ENCODE results near the gene SRC. TPM values are rescaled to one million over a fixed set of nuclear protein-coding genes. Genes with fewer than 3 reads are reported as not detected.

SRC gene
- total RNA-seq, 3 donors from 2014 or later, result 111 to 155 (median 132) TPM

DNA sequence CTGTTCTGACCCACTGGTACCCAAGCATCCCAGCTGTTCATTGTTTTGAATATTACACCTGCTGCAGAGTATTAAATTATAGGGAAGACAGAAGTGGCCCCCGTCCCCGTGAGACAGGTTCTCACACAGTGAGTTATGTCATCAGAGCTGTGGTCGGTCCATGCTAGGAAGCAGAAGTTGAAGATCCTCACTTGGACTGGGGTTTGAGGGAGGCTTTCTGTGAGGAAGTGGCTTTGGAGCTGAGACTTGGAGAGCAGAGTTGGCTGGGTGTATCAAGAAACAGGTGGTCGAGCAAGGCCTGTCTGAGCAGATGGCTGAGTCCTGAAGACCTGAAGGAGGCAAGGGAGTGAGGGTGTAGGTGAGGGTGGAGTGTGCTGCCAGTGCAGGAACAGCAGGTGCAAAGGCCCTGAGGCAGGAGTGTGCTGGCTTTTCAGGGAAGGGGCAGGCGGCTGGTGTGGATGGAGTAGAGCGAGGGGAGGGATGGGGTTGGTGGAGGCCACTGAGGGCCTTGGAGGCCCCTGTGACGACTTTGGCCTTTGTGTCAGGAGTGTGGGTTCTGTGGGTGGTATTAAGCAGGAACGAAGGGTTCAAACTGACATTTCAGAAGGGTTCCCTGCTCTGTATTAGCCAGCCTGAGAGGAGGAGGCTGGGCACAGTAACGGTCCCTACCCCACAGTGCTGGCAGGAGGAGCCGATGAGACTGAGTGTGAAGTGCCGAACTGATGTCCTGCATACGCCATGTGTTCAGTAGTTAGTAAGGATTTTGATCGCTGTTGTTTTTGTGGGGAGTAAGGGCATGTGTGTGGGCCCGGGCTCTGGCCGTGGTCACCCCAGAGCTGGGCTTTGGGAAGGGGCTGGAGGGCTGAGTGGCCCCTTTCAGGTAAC lies 11.8 kb downstream of the SRC start:
- Histone ChIP-seq H3K4me3 (no peak overlapping the region), H3K9me3 (no peaks in the 10 kb centered on the region), H3K4me1 (ENCODE audit: low read depth) (peaks cover 16% of the 10 kb centered on the region), H3K36me3 (ENCODE audit: low read depth) (no peaks in the 10 kb centered on the region)
- ATAC-seq, result no peak
- TF ChIP-seq, protein P1, sequence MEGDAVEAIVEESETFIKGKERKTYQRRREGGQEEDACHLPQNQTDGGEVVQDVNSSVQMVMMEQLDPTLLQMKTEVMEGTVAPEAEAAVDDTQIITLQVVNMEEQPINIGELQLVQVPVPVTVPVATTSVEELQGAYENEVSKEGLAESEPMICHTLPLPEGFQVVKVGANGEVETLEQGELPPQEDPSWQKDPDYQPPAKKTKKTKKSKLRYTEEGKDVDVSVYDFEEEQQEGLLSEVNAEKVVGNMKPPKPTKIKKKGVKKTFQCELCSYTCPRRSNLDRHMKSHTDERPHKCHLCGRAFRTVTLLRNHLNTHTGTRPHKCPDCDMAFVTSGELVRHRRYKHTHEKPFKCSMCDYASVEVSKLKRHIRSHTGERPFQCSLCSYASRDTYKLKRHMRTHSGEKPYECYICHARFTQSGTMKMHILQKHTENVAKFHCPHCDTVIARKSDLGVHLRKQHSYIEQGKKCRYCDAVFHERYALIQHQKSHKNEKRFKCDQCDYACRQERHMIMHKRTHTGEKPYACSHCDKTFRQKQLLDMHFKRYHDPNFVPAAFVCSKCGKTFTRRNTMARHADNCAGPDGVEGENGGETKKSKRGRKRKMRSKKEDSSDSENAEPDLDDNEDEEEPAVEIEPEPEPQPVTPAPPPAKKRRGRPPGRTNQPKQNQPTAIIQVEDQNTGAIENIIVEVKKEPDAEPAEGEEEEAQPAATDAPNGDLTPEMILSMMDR (IDR thresholded peaks at IDR 0.05), result no peak
- intact Hi-C loops (cut with DNase I, micrococcal nuclease), result no loop called here
- no peak for DNase-seq

DNA sequence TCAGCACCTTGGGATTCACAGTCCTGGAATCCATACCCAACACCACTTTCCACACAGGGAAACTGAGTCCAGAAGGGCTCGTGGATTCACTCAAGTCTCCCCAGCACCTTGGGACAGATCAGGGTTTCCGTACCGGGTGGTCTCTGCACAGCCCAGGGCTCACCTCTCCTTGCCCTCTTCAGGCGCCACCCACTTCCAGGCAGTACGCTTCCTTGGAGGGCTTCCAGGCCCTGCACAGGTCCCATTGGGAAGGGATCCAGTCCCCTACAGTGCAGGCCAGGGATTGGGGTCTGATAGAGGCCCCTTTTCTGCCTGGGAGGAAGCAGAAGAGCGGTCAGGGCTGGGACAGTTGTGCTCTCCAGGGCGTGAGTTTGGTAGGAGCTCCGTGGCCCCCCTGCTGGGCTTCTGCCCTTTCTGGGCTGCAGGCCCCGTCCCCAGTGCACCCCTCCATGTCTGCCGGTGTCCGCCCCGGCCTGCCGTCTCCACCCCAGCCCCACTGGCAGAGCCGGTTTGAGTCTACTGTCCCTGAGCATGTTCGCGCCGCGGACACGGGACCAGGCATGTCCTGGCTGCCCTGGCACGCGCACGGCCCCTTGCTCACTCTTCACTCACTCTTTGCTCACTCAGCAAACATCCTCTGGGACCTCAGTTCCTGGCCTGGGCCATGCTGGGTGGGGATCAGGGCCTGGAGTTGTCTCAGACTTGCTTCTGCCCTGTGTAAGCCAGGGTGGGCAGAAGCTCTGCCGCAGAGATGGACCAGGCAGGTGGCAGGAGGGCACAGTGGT lies 12.6 kb downstream of the SRC start:
- Histone ChIP-seq H3K4me3 (no peak overlapping the region), H3K9me3 (no peaks in the 10 kb centered on the region), H3K4me1 (ENCODE audit: low read depth) (peaks cover 16% of the 10 kb centered on the region), H3K36me3 (ENCODE audit: low read depth) (no peaks in the 10 kb centered on the region)
- DNase-seq (no peak), ATAC-seq (no peak)
- intact Hi-C loops (cut with DNase I, micrococcal nuclease), result no loop called here
- TF ChIP-seq, protein P1 (IDR thresholded peaks at IDR 0.05), result no peak

DNA sequence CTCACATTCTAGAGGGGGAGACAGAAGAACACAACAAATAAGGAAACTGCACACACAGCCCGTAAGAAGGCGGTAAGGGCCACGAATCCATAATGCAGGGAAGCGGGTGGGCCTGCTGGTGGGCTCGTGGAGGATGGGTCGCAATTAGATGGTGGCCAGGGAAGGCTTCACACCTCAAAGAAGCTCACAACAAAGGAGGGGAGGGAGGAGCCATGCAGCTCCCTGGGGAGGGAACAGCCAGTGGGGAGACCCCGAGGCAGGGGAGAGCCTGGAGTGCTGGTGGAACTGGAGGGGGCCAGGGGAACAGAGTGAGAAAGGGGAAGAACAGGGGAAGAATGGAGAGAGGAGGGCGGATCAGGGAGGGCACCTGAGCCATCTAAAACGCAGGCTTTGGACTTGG lies 13.4 kb downstream of the SRC start:
- DNase-seq (no peak), ATAC-seq (no peak)
- Histone ChIP-seq H3K36me3 (ENCODE audit: low read depth) (no peaks in the 10 kb centered on the region), H3K4me3 (no peak overlapping the region), H3K4me1 (ENCODE audit: low read depth) (peaks cover 8% of the 10 kb centered on the region), H3K9me3 (no peaks in the 10 kb centered on the region)
- TF ChIP-seq, protein P1 (IDR thresholded peaks at IDR 0.05), result no peak
- intact Hi-C loops (cut with DNase I, micrococcal nuclease), result no loop called here

DNA sequence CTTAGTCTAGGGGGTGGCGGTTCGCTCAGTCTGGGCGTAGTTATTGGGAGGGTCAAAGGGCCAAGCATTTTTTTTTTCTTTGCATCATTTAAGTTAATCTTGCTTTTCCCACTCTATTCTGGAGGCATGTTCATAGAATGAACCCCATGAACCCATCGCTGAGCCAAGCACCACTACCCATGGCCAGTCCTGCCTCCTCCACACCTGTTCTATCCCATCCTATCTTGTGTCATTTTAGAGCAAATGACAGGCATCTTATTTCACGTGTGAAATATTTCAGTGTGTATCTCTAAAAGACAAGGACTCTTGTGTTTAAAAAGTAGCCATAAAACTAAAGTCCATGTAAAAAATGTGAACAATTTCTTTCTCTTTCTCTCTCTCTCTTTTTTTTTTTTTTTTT lies 13.9 kb downstream of the SRC start:
- no peak for ATAC-seq
- no peak for DNase-seq
- Histone ChIP-seq H3K4me1 (ENCODE audit: low read depth) (peaks cover 3% of the 10 kb centered on the region), H3K9me3 (no peaks in the 10 kb centered on the region), H3K36me3 (ENCODE audit: low read depth) (no peaks in the 10 kb centered on the region), H3K4me3 (no peak overlapping the region)
- TF ChIP-seq, protein P1 (IDR thresholded peaks at IDR 0.05), result no peak
- intact Hi-C loops (cut with DNase I, micrococcal nuclease), result no loop called here

DNA sequence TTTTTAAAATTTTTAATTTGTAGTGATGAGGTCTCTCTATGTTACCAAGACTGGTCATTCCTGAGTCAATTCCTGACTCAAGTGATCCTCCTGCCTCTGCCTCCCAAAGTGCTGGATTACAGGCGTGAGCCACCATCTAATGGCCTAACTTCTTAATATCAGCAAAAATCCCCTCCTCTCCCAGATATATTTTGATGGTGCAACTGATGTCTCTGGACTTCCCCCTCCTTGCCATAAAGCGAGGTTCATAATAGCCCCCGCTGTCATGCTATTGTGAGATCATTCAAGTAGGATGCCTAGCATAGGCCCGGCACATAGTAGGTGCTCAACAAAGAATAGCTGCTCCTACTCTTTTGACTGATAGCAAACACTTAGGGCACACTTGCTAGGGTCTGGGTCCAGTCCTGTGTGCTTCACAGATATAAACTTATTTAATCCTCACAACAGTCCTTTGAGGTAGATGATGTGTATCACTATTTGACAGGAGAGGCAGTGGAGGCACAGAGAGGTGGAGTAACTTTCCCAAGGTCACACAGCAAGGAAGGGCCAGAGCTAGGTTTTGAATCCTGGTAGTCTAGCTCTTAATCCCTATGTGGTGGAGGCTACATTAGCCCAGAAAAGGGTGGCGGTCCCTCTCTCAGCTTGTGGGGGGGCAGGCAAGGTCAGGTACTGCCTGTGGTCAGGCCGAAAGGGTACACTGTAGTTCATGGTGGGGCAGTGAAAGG lies 14.6 kb downstream of the SRC start:
- TF ChIP-seq, protein P1 (IDR thresholded peaks at IDR 0.05), result no peak
- intact Hi-C loops (cut with DNase I, micrococcal nuclease), result no loop called here
- H3K36me3 ChIP-seq (ENCODE audit: low read depth), result no peaks in the 10 kb centered on the region
- no peaks in the 10 kb centered on the region for H3K4me1 ChIP-seq (ENCODE audit: low read depth)
- DNase-seq, result no peak
- H3K4me3 ChIP-seq, result no peak overlapping the region
- H3K9me3 ChIP-seq, result no peaks in the 10 kb centered on the region
- ATAC-seq, result no peak

Data from mucosa of descending colon (tissue), 3 donors.